ENCODE results near the gene SH3PXD2A.

Gene SH3PXD2A

DNA sequence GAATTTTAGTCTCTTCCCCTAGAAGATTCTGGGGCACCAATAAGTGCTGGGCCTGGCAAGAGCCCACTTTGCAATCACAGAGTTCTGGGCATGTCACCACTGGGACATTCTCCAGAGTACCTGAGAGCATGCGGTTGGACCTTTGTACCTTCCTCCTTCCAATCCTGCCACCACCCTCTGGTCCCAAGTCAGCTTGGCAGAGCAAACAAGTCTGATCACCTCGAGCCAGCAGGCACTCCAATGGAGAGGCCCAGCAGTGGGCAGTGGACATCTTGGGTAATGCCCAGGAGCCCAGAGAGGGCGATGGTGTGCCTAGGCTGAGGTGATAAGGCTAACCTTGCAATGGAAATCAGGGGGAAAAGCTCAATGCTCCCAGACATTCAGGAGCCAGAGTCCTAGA is 43.4 kb downstream of the SH3PXD2A start:
- DNase-seq (ENCODE audit: low read depth in 2 of 2), result no peak

DNA sequence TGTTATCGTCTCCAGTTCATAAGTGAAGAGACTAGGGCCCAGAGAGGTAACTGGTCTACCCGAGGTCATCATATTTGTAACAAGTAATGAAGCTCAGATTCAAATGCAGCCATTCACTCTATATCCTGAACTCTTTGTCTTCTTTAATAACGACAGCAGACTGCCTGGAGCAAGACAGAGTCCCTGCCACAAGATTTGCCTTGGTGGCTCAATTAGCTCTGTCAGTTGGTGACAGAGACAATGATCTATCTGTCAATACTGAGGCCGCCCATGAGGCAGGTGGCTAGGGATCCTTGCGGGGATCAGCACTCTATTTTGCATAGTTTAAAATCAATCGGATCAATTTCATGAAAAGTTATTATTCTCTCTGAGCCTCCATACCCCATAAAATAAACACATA is 43.9 kb downstream of the SH3PXD2A start:
- no peak for DNase-seq (ENCODE audit: low read depth in 2 of 2)

DNA sequence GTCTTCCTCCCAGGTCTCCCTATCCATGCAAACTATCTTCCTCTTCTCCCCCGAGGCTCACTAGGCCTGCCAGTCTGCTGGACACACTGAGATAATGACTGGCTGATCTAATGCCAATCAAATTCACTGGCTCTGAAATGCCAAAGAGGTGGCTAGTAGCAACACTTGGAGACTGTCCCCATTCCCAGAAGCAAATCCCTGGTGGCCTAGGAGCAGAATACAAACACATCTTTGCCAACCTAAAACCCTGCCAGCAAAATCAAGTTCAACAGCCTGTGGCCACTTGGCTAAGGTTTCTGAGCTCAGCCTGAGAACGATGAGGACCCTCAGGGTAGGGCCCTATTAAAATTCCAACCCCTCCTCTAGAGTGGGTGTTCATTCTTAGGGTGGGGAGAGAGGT is 46.6 kb downstream of the SH3PXD2A start:
- DNase-seq (ENCODE audit: low read depth in 2 of 2), result no peak

DNA sequence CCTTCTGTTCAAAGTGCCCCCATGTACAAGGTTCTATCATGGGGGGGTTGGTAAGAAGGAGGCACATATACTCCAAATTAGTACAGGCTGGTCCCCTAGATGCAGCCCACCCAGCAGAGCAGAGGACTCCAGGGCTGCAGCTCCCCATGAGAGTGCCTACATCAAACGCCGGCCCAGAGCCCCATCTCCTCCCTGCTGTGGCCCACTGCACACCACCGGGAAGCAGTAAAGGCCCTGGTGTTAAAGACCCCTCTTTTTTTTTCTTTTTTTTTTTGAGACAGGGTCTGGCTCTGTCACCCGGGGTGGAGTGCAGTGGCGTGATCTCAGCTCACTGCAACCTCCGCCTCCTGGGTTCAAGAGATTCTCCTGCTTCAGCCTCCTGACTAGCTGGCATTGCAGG is 47.4 kb downstream of the SH3PXD2A start:
- no peak for DNase-seq (ENCODE audit: low read depth in 2 of 2)

DNA sequence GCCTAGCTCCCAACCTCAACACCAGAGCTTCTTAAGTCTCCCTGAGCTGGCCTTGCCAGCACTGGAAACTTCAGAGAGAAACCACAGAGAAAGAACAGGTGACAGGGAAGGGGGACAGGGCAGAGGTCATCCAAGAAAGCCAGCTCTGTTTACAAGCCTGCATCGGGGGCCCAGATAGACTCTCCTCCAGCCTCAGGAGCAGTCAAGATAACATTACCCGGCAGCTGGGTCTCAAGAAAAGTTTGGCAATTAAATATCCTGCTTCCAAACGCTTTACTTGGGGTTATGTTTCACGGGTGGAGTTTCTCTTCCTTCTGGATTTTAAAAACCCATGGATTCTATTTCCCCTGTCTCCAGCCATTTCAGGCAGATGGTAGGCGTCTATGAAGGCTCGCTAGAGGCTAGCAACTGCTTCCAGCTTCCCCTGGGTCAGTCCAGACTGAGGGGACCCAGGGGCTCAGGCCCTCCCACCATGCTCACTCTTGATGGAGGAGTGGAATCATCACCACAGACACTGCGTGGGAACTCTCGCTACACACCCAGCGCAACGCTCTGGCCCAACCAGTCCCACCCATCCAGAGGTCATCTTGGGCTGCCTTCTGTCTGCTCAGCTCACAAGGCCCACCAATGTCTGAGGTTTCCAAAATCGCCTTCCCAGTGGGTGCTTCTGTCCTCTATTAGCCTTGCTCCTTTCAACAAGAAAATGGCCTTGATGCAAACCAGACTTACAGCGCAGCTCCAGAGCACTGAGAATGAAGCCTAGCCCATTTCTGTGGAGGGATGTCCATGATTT is 48.8 kb downstream of the SH3PXD2A start:
- DNase-seq (ENCODE audit: low read depth in 2 of 2), result no peak

DNA sequence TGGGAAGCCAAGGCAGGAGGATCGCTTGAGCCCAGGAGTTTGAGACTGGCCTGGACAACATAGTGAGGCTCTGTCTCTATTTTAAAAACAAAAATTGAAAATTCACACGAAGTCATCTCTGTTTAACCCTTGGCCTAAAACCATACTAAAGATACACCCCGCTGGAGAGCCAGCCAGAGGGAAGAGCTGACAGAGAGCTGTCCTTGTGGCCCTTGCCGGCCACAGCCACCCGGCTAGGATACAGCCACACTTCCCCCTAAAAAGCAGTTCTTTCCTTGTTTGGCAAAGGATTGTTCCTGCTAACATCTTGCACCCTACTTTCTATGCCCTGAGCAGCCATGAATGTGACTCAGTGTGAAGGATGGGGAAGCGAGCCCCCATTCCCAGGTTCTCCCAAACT is 49.6 kb downstream of the SH3PXD2A start:
- DNase-seq (ENCODE audit: low read depth in 2 of 2), result no peak

DNA sequence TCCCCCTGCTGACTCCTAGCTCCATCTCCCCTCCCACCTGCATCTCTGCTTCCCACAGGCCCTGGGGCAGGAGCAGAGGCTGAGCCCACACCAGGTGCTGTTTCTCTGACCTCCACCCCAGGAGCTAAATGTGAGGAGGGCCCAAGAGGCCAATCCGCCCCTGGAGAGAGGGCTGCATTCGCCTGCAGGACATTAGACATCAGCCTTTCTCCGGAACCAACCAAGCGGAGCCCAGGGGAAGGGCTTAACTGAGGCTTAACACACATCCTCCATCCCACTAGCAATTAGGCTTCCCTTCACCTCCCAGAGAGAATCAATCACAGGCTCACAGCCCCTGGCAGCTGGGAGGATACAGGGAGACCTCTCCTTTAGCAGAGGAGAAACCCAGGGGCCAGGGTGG is 50.5 kb downstream of the SH3PXD2A start:
- DNase-seq (ENCODE audit: low read depth in 2 of 2), result no peak

DNA sequence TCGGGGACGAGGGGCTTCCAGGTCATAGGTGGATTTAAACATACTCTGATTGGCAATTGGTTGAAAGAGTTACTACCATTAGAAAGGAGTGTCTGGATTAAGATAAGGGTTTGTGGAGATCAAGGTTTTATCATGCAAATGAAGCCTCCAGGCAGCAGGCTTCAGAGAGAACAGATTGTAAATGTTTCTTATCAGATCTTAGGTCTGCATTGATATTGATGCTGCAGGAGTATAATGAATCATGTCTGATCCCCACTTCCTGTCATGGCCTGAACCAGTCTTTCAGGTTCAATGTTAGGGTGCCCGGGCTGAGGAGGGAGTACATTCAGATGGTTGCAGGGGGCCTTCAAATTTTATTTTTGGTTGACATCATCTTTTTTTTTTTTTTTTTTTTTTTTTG is 51.4 kb downstream of the SH3PXD2A start:
- DNase-seq (ENCODE audit: low read depth in 2 of 2), result no peak

DNA sequence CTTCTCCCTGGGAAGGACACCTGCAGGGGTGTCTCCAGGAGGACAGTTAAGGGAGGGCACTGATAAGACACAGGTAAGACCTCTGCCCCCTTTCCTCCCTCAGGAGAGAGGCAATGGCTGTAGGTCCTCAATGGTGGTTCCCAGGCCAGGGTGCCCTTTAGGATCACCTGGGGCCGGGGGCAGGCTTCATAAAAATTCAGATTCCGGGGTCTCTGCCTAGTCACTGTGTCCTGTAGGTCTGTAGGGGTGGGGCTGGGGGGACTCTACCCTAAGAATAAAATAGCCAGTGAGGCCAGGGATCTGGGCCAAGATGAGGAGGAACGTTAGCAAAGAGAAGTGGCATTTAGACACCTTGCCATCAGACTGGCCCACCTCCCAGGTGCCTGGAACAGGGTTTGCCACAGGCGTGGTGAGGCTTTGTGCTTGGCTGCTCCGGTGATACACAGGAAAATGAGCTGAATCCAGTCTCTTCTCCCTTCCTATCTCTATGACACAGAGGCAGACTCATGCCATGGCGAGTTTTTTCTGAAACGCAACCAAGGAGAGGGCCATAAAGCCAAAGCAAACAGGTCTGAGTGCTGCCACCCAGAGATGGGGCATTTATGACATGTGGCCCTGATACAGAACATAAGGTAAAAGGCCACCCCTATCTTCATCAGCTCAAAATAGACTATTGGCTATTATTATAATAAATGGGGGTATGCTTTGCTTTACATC is 52.6 kb downstream of the SH3PXD2A start:
- no peak for DNase-seq (ENCODE audit: low read depth in 2 of 2)

DNA sequence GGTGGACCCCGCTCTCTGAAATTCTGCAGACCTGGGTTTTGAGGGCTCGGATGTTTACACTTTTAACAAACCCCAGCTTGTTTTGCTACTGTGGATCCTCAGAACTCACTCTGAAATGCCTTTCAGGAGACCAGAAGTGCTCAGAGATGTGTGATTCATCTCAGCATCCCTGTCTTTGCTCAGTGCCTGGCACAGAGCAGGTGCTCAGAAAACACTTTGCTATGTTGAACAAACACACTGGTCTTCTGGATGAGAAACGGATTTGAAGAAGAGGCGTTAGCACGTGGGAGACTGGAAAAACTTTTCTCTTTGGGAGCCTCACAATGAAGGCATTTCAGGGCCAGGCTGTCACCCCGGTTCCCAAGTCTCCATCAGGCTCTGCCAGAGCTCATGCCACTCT is 53.3 kb downstream of the SH3PXD2A start:
- DNase-seq (ENCODE audit: low read depth in 2 of 2), result no peak

DNA sequence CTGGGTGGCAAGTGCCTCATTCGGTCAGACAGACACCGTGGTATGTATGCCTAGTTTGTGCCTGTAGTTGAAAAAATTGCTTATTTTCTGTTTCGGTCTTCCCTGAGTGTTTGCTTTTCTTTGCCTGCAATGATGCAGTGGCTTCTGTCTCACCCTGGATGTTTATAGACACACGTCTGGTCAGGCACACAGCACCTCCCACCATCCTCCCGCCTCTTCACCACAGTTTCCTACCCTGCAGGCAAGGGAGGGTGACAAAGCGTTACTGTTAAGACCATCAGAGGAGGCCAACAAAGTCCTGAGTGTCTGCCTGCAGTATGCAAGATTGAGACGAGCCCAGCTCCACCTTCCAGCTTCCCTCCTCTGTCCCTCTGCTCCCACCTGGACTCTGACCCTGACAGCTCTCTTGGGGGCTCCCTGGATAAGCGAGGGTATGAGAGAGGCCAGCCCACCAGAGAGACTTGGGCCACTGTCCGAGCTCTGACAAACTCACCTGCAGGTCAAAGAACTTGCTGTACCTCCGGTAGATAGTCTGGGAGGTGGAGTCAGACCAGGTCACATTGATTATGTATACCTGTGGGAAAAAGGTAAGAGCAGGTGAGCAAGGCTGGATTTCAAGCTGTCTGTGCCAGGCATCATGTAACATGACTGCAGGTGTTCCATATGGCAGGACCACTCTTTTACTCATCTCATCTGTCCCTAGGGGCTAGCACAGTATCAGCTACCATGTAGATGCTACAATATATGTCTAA is 54.4 kb downstream of the SH3PXD2A start:
- peak; percentile 19 to 28 for DNase-seq (ENCODE audit: low read depth in 2 of 2)

DNA sequence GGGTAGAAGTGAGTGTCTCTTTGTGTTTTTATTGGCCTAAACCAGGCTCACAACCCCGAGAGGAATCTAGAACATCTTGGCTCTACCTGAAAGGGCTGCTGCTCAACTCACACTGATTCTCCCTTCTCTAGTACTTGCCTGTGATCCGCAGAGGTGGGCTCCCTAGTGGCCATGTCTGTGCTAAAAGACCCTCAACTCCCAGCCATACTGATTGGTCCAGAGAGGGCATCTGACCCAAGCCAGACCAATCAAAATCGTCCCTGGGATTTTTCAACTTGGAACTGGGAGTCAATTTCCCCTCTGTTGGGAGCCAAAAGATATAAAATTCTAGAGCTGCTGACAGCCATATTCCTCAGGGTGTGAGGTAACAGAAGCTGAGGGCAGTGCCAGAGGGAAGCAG is 55.3 kb downstream of the SH3PXD2A start:
- DNase-seq (ENCODE audit: low read depth in 2 of 2), result no peak

DNA sequence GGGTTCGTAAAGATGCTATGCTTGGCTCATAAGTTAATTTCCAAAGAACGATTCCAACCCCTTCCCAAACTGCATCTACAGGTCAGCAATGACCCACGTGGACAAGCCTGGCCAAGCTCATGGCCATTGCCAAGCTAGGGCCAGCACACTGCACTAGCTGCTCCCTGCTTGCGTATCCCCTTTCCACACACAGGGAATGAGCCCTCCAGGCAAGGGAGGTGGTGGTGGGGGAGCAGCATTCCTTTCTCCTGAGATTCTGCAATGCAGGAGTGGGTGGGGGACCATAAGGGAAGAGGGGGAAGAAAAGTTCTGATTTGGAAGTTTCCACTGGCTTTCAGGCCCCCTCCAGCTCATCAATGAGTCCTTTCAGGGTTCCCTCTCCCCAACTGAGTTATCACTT is 56.0 kb downstream of the SH3PXD2A start:
- no peak for DNase-seq (ENCODE audit: low read depth in 2 of 2)

DNA sequence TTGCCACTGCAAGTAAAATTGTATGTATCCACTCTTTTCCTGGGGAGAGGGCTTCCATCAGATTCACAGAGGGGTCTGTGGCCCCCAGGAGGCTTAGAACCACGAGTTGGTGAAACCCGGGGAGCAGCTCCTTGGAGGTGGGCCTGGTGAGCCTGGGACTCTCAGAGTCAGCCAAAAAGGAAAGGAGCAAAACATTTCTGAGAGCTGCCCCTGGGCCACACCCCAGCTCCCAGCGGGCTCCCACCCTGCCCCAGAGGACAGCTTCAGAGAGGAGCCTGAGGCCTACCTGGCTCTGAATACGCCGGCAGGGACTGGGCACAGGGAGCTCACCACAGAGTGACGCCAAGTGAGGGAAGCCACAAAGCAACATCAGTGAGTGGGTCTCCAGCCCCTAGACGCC is 56.9 kb downstream of the SH3PXD2A start:
- no peak for DNase-seq (ENCODE audit: low read depth in 2 of 2)

DNA sequence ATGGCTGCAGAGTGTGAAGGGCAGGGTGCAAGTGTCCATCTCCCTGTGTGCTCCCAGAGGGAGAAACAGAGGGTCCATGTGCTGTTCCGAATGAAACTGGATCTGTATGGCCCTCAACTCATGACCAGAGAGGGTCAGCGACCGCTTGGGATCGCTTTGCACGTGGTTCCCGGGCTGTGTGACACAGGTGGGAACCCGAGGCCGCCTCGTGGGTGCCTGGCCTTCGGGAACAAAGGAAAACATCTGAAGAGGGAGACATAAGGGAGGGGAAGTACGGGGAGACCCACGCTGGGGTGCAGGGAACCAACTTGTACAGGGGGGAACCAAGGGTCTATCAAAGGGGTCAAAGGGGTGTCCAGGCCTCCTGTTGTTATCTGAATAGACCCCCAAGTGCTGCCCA is 57.5 kb downstream of the SH3PXD2A start:
- no peak for DNase-seq (ENCODE audit: low read depth in 2 of 2)

DNA sequence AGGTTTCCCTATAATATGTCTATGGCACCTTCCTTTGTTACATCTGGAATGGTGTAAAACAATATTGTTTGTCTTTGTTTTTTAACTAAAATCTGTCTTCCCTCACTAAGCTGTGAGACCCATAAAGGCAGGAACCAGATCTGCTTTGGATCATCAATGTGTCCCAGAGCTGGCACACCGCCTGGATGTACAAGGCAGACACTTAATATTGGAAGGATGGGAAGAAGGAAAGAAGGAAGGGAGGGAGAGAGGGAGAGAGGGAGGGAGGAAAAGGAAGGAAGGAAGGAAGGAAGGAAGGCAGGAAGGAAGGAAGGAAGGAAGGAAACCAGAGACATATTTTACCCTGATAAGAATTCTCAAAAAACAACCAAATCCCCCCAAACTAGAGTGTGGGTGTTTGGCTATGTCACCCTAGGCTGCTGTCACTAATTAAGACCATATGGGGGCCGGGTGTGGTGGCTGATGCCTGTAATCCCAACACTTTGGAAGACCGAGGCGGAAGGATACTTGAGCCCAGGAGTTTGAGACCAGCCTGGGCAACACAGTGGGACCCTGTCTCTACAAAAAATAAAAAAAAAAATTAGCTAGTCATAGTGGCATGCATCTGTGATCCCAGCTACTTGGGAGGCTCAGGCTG is 59.6 kb downstream of the SH3PXD2A start:
- no peak for DNase-seq (ENCODE audit: low read depth in 2 of 2)

DNA sequence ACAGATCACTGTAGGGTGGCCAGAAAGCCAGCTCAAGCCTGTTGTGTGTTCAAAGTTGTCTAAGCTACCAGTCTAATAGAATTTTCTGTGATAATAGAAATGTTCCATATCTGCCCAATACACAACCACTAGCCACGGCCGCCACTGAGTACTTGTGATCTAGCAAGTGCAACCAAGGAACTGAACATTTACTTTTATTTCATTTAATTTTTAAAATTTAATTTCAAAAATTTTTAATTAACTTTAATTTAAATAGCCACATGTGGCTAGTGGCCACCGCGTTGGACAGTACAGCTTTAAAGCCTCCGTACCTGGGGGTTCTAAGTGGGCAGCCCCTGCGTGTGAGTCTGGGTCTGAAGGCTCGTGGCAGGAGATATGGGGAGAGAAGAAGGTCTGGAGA is 60.4 kb downstream of the SH3PXD2A start:
- no peak for DNase-seq (ENCODE audit: low read depth in 2 of 2)

DNA sequence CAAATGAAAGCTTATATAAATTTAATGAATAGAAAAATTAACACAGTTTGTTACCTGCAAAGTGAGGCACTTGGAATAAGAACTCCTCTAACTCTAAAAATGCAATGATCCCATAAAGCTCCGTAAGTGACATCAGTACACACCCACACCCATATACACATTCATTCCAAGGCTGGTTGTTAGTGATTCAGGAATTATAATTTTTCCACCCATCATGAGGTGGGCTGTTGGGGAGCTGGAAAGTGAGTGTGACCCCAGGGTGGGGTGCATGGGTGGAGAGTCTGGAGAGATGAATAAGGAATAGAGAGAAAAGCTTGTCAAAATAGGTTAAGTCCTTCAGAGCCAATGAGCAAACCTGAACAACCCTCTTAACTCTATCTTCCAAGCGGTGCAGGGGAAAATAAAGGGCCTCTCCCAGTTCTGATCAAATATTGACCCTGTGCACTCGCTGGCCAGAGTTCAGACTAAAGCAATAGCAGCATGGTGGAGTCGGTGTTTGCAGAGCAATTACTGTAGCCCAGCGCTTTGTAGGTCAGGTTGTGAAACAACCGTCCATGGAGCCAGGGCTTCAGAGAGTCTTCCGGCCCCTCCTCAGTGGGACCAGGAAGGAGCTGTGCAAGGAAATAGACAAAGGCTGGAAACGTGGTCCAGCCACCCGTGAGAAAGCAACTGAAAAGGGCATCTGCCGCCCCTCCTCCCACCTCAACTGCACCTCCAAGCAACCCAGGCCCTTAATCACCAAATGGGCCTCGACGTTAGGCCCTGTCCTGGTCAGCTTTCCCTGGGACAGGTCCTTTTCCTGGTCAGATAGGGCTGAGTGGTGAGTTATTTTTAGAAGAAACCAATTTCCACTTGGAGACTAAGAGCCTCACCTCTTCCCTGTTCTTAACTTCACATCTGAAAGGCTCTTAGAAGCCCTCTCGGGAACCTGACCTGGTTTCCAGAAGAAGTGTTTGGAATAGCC is 61.2 kb downstream of the SH3PXD2A start:
- DNase-seq (ENCODE audit: low read depth in 2 of 2), result no peak

DNA sequence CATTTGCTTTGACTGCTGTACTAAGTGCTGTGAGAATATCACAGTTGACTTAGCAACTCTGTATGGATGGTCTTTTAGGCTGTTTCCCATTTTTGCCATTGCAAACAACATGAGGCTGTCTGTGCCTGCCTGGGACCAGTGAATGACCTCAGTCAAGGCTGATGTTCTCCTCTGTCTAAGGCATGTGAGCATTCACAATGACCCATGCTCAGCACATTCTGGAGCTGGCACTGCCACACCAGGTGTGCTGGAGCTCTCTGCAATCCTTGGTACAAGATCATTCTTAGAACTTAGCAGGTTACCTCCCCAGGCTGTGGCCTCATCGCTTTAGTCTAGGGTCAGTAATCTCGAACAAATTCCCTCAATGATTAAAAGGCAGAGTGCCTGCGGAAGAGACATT is 61.9 kb downstream of the SH3PXD2A start:
- no peak for DNase-seq (ENCODE audit: low read depth in 2 of 2)

DNA sequence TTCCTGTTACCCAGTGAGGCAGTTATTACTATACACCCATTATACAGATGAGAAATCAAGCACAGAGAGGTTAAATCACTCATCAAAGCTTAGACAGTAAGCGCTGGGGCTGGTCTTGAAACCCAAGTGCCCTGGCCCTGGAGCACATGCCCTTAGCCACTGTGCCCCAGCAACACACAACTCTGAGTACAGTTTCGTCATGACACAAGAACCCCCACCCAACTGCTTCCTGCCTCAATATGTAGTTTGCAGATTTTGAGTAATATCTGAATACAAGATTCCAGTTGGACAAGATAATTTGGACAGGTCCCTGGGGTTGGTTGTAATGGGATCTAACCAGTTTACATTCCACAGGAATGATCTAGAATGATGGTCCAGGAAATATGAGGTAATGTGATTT is 62.8 kb downstream of the SH3PXD2A start:
- no peak for DNase-seq (ENCODE audit: low read depth in 2 of 2)

DNA sequence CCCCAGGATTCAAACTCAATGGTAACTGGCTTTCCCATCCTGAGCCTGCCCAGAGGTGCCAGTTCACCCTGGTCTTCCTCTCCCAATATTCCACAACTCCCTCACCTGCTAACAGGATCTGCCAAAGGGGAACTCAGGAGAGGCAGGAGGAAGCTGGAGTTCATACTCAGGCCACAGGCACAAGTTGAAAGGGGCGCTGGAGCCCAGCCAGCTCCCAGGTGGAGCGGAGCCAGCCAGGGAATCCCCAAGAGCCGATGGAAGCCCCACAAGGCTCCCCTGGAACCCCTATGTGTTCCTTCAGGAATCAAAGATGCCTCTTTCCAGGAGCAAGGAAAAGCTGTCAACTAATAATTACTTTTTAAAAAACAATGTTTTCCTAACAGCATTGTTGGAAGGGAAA is 63.5 kb downstream of the SH3PXD2A start:
- DNase-seq (ENCODE audit: low read depth in 2 of 2), result no peak
